HL-60 (cell line): Measurements from ENCODE around the gene CAGE1.

ENCODE experiments used
- CTCF ChIP-seq: IDR thresholded peaks from one replicate; pipeline ENCODE4 v1.5.1; 2011; ENCODE audit warnings: low read length, control low read depth, inconsistent platforms; ENCODE audit not compliant: insufficient read depth
- GABPA ChIP-seq: IDR thresholded peaks from 2 replicates; pipeline ENCODE4 v1.6.1; 2012; ENCODE audit warnings: low read depth
- POLR2AphosphoS5 ChIP-seq: IDR thresholded peaks from 2 replicates; pipeline ENCODE4 v1.6.1; 2012; ENCODE audit warnings: low read depth
- REST ChIP-seq: IDR thresholded peaks from 2 replicates; pipeline ENCODE4 v1.6.1; 2012; ENCODE audit warnings: low read depth; ENCODE audit not compliant: insufficient replicate concordance
- SPI1 ChIP-seq: IDR thresholded peaks from 2 replicates; pipeline ENCODE4 v1.6.1; 2012; ENCODE audit warnings: low read depth, mild to moderate bottlenecking, borderline replicate concordance

DNA sequence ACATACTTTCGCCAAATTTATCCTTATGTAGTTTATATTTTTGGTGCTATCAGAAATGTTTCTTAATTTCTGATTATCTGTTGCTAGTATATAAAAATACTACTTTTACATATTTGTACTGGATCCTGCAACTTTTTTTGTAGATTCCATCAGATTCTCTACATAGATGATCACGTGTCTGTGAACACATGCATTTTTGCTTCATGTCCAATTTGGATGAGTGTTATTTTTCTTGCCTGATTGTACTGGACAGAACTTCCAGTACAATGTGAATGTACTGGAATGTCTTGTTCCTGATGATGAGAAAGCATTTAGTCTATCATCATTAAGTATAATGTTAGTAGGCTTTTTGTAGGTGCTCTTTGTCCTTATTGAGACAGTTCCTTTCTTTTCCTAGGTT is 51.5 kb downstream of the CAGE1 start:
- TF ChIP-seq CTCF (no peak), SPI1 (no peak), POLR2AphosphoS5 (no peak), REST (no peak), GABPA (no peak)
